PC-3 (cell line): Measurements from ENCODE around the gene HPS5. TPM values are rescaled to one million over a fixed set of nuclear protein-coding genes. Genes with fewer than 3 reads are reported as not detected.

Experiments
- ATAC-seq: fragments of 200-7000 bp; cut with Tn5 transposase; 2 replicates; pipeline ENCODE4 v1.9.1; 2020; ENCODE audit warnings: mild to moderate bottlenecking, moderate library complexity
- BruUV-seq: library from RNA; stranded (reverse); fragments of 400-500 nt; replicated peaks from 2 replicates; lab custom pipeline; 2021; lab: Mats Ljungman, UMichigan
- CTCF ChIA-PET: fragments of 300-600 bp; sonication (Branson Sonifier 250); formaldehyde crosslinking; loops from one replicate; lab custom pipeline; 2022; ENCODE audit warnings: antibody characterized with exemption; lab: Charles Lee
- POLR2A ChIA-PET: fragments of 300-600 bp; sonication (Branson Sonifier 250); formaldehyde crosslinking; loops from one replicate; lab custom pipeline; 2022; ENCODE audit warnings: antibody characterized with exemption; ENCODE audit not compliant: unreplicated experiment; lab: Charles Lee
- DNase-seq: peaks from one replicate; pipeline ENCODE4 v3.0.0-alpha.2; 2015
- H2AFZ ChIP-seq: fragments of 300-600 bp; sonication (generic); 2 replicates; pipeline ENCODE4 v1.6.0; 2016; ENCODE audit warnings: antibody characterized with exemption, low read length
- H3F3A ChIP-seq: fragments of 300-600 bp; sonication (generic); one replicate; pipeline ENCODE4 v1.6.0; 2017; ENCODE audit warnings: antibody characterized with exemption, low read length, control low read depth, mild to moderate bottlenecking; ENCODE audit not compliant: unreplicated experiment
- H3K27ac ChIP-seq: fragments of 300-600 bp; sonication (generic); 2 replicates; pipeline ENCODE4 v1.5.1; 2016; ENCODE audit warnings: mild to moderate bottlenecking, low read length
- H3K27me3 ChIP-seq: fragments of 300-600 bp; sonication (generic); 2 replicates; pipeline ENCODE4 v1.6.1; 2016; ENCODE audit warnings: low read length, mixed read lengths
- H3K36me3 ChIP-seq: fragments of 300-600 bp; sonication (generic); 2 replicates; pipeline ENCODE4 v1.6.1; 2016; ENCODE audit warnings: low read depth, mixed run types, low read length, mixed read lengths
- H3K4me1 ChIP-seq: fragments of 300-600 bp; sonication (generic); 2 replicates; pipeline ENCODE4 v1.5.1; 2016; ENCODE audit warnings: low read length; ENCODE audit not compliant: insufficient read depth
- H3K4me2 ChIP-seq: fragments of 300-600 bp; sonication (generic); 2 replicates; pipeline ENCODE4 v1.6.0; 2016; ENCODE audit warnings: low read length
- H3K4me3 ChIP-seq: fragments of 300-600 bp; sonication (generic); 2 replicates; pipeline ENCODE4 v1.5.1; 2016; ENCODE audit warnings: mild to moderate bottlenecking, low read length, mixed read lengths
- H3K79me2 ChIP-seq: fragments of 300-600 bp; sonication (generic); 2 replicates; pipeline ENCODE4 v1.6.1; 2017; ENCODE audit warnings: low read length, mixed read lengths
- H3K9ac ChIP-seq: fragments of 300-600 bp; sonication (generic); 2 replicates; pipeline ENCODE4 v1.6.0; 2016; ENCODE audit warnings: mild to moderate bottlenecking, low read length
- H3K9me2 ChIP-seq: fragments of 300-600 bp; sonication (generic); replicated peaks from 2 replicates; pipeline ENCODE4 v1.6.1; 2016; ENCODE audit warnings: mixed run types, low read length, mixed read lengths
- H3K9me3 ChIP-seq: fragments of 300-600 bp; sonication (generic); 2 replicates; pipeline ENCODE4 v1.6.1; 2016; ENCODE audit warnings: low read length, mixed read lengths
- H4K20me1 ChIP-seq: fragments of 300-600 bp; sonication (generic); 2 replicates; pipeline ENCODE4 v1.6.1; 2016; ENCODE audit warnings: low read length, mixed read lengths
- CTCF ChIP-seq: fragments of 300-600 bp; sonication (generic); conservative IDR thresholded peaks from 2 replicates; pipeline ENCODE4 v1.5.1; 2017; ENCODE audit warnings: antibody characterized with exemption, low read depth, mild to moderate bottlenecking, low read length
- EZH2 ChIP-seq: fragments of 300-600 bp; sonication (generic); IDR thresholded peaks from one replicate; pipeline ENCODE4 v1.6.1; 2017; ENCODE audit warnings: antibody characterized with exemption, mild to moderate bottlenecking, low read length; ENCODE audit not compliant: unreplicated experiment
- EZH2phosphoT487 ChIP-seq: fragments of 300-600 bp; sonication (generic); IDR thresholded peaks from 2 replicates; pipeline ENCODE4 v1.6.1; 2018; ENCODE audit warnings: mild to moderate bottlenecking, antibody characterized with exemption, low read length, borderline replicate concordance
- intact Hi-C: fragments of 100-400 bp; cut with micrococcal nuclease; formaldehyde crosslinking; loops from 2 replicates; pipeline ENCODE4 v1.9.0; 2023
- total RNA-seq: library from RNA; depleted of rRNA; stranded (reverse); fragments of >200 nt; gene quantifications from 2 replicates; pipeline ENCODE4 v1.2.3, GENCODE V29; 2014

HPS5 gene
- total RNA-seq, 1 experiment from 2014 or later: 15.2 TPM

DNA sequence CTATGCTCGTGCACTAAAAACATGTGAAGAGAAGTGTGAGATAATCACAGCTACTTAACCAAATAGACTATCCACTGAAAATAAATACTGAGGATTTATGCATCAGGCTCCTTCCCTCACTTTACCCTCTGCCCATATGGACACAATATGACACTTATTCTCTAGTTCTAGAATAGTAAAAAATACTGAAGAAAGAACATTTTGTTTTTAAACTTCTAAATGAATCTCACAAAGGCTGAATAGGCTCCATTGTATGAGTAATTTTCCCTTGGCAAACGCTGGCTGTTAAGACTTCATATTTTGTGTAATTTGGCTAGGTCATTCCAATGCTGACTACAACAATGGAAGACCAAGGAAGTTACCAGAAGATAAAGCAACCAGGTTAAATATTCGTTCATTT, 9.9 kb downstream of the HPS5 start:
- CTCF ChIA-PET: no interaction called here
- Histone ChIP-seq H3K4me2 (no peak overlapping the region), H3K9ac (no peak overlapping the region), H3K4me3 (no peak overlapping the region), H3K9me3 (no peaks in the 10 kb centered on the region), H3K27me3 (no peaks in the 10 kb centered on the region), H4K20me1 (no peaks in the 10 kb centered on the region), H3F3A (no peaks in the 10 kb centered on the region), H2AFZ (no peak overlapping the region), H3K79me2 (0 out of 2 replicates have a peak, but pooled peaks cover 21% of the 10 kb centered on the region), H3K9me2 (no peaks in the 10 kb centered on the region), H3K36me3 (no peaks in the 10 kb centered on the region; the same call in 1 of the 2 replicates), H3K4me1 (no peaks in the 10 kb centered on the region), H3K27ac (no peak overlapping the region)
- DNase-seq (no peak), ATAC-seq (peak; percentile 58)
- no TSS peak for BruUV-seq
- TF ChIP-seq EZH2 (no peak), EZH2phosphoT487 (no peak), CTCF (no peak)
- POLR2A ChIA-PET: no interaction called here
- intact Hi-C loops: no loop called here

DNA sequence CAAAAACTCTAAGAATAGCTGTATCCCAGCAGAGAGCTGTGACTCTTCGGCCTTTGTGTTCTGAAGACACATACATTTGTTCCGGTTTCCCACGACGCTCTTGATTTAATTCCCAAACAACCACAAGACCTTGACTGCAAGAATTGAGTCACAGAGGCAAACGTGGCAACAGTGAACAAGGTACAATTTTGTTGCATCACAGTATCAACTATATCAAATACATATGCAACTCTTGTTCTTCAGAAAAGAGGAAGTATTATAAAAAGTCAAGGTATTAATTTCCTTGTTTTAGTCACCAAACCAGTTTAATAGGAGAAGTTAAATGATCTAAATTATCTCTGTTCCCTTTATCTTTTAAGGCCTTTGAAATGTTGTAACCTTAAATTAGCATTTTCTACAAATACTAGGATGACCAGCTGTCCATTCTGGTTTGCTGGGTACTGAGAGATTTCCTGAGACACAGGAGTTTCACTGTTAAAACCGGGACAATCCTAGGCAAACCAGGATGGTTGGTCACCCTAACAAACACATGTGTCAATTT, 11.1 kb downstream of the HPS5 start:
- Histone ChIP-seq H3K27me3 (no peaks in the 10 kb centered on the region), H4K20me1 (no peaks in the 10 kb centered on the region), H3K4me3 (no peak overlapping the region), H3K4me1 (no peaks in the 10 kb centered on the region), H3F3A (no peaks in the 10 kb centered on the region), H3K9me2 (no peaks in the 10 kb centered on the region), H2AFZ (no peak overlapping the region), H3K36me3 (peaks cover 4% of the 10 kb centered on the region; the same call in 1 of the 2 replicates), H3K27ac (no peak overlapping the region), H3K9ac (no peak overlapping the region), H3K4me2 (no peak overlapping the region), H3K79me2 (0 out of 2 replicates have a peak, but pooled peaks cover 15% of the 10 kb centered on the region), H3K9me3 (no peaks in the 10 kb centered on the region)
- ATAC-seq (no peak), DNase-seq (no peak)
- TF ChIP-seq EZH2phosphoT487 (no peak), CTCF (no peak), EZH2 (no peak)
- CTCF ChIA-PET: no interaction called here
- POLR2A ChIA-PET: interaction anchor here (0.6 kb wide), 1 partner anchor 91 kb away, joined by 14 read pairs; no protein-coding TSS in a partner anchor
- no TSS peak for BruUV-seq
- intact Hi-C loops: no loop called here

- TF ChIP-seq EZH2phosphoT487 (no peak), CTCF (no peak), EZH2 (no peak)
- Histone ChIP-seq H3K27ac (no peak overlapping the region), H2AFZ (no peak overlapping the region), H4K20me1 (no peaks in the 10 kb centered on the region), H3K9me3 (no peaks in the 10 kb centered on the region), H3K27me3 (no peaks in the 10 kb centered on the region), H3F3A (no peaks in the 10 kb centered on the region), H3K36me3 (peaks cover 5% of the 10 kb centered on the region; the same call in 1 of the 2 replicates), H3K9ac (no peak overlapping the region), H3K79me2 (0 out of 2 replicates have a peak, but pooled peaks cover 6% of the 10 kb centered on the region), H3K9me2 (no peaks in the 10 kb centered on the region), H3K4me2 (no peak overlapping the region), H3K4me1 (no peaks in the 10 kb centered on the region), H3K4me3 (no peak overlapping the region)
- DNase-seq (no peak), ATAC-seq (no peak)
- intact Hi-C loops: no loop called here
- BruUV-seq: no TSS peak
- ChIA-PET CTCF (no interaction called here), POLR2A (no interaction called here)
Observed at GRCh38 chr11:18309691-18310090, 12.2 kb downstream of the HPS5 start.
